HG03520 (cell line): ENCODE data around the gene RPA3.
"Not testable (repeated sequence)": the region's sequence is repeated elsewhere in the genome, so short reads cannot be mapped to it uniquely, and the experiment has no call there.

Source experiments
- ATAC-seq: cut with Tn5 transposase; IDR thresholded peaks from one replicate; pipeline ENCODE4 v1.9.1; 2021; ENCODE audit warnings: mild to moderate bottlenecking, moderate library complexity; ENCODE audit not compliant: unreplicated experiment

RPA3 gene

DNA sequence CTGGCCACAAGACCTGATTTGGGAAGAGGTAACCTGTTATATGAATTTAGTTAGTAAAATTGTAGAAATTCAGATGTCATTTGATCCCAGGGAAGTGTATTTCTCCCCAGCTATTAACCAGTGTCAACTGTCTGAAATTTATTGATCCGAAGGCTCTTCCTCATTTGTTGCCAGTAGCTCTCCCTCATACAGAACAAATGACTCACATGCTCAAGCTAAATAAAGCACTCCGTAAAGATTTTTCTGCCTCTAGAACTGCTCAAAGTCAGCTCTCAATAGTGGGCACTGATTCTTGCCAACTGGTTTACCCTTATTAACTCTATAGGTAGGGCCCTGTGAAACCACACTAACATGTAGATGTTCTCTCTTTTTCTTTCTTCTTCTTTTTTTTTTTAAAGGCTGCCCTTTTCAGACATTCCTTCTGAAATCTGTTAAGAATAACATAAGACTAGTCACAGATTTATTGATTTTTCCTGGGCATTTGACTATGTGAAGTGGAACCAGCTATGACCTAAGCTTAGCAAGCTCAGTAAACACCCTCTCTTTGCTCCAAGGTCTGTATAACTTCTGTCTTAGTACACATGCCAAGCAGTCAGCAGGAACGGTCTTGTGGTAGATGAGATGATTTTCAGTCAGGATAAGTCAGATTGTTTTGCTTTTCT, 21.8 kb downstream of the RPA3 start:
- no peak for ATAC-seq

DNA sequence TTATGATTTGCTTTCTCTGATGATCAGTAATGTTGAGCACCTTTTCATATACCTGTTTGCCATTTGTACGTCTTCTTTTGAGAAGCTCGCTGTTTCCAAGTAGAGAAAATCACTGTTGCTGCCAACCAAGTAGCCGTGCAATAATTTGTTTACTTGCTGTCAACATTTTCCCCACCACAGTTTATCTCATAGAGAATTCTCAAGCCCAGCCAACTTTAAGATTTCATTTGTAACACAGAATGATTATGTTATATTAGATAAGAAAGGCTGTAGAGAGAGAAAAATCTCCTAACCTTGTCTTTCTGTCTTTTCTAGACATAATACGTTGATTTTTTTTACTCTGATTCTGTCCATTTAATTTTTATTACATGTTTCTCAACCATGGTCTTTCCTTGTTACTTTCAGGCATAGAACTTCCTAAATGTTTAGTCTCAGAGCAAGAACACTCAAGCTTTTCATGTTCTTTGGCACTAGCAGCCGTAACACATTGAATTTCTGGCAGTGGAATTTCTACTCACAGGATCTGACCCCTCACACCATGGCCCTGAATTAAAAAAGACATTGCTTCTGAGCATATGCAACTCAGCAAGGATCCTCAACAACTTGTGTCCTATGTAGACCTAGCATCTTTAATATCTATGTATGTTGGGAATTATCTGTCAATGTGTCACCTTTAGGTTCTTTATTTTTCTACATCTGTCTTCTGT, 23.1 kb downstream of the RPA3 start:
- ATAC-seq: no peak

DNA sequence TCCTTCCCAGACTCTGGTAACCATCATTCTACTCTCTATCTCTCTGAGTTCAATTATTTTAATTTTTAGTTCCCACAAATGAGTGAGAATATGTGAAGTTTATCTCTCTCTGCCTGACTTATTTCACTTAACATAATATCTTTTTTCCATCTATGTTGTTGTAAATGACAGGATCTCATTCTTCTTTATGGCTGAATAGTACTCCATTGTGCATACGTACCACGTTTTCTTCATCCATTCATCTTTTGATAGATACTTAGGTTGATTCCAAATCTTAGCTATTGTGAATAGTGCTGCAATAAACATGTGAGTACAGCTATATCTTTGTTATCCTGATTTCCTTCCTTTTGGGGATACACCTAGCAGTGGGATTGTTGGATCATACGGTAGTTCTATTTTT, 23.9 kb downstream of the RPA3 start:
- ATAC-seq: no peak

DNA sequence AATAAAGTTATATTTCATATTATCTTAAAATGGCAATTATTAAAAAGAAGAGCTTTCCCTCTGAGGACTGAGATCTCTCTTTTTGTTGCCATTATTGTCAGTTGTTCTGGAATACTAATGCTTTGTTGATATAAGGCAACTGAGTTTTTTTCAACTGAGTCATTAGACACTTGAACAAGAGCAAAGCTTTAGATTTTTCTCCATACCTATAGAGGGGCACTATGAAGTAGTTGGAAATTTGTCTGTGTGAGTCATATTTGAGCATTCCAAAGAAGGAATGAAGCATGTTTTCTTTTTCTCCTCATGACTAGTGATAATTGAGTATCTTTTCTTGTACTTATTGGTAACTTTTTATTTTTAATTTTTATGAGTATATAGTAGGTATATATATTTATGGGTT, 24.5 kb downstream of the RPA3 start:
- no peak for ATAC-seq

DNA sequence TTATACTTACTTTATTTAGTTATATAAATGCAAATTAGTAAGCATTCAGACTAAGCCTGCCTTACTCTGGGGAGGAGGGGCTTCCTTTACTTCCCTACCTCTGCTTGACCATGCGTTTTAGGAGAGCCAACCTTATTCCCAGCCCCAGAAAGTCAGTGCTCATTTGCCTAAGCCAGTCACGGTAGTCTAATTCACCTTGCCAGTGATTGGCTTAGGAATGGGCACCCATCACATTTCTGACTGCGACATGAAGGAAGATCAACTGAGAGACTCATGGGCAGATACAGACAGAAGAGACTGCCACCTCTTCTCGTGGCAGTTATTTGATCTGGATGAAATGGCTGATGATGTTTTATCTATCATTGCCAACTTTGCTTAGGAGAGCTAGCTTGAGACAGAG, 29.5 kb downstream of the RPA3 start:
- ATAC-seq: no peak

DNA sequence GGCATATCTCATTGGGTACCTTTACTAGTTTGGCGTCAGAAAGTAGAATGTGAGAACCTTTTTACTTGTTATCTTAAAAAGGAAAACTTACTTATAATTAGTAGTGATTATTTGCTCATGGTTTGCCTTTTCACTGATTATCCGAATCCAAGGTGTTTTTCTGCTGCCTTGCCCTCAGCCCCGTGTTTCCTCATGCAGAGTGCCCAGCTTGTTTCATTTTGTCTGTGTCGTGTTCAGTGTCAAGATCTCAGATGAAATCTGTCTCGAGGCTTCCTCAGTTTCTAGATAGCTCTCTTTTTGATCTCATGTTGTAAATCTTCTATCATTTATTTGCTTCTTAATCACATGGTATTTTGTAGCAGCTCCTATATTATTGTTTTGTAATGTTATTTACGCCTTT, 30.1 kb downstream of the RPA3 start:
- no peak for ATAC-seq

DNA sequence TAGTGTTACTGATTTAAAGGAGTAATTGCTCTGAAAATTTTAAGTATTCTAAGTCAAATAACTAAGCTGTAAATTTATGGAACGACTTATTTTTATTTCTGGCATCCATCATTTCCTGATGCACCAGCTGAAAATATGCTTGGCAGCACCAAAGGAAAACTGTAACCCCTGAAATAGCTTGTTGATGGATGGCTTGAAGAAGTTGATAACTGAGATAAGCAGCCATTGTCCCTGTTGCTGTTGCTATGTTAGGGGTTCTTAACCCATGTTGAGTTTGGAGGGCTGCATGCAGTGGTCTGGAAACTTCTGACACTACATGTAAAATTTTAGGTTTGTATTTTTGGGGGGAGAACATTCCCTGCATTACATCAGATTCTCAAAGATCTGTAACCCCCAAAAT, 30.6 kb downstream of the RPA3 start:
- ATAC-seq: no peak

DNA sequence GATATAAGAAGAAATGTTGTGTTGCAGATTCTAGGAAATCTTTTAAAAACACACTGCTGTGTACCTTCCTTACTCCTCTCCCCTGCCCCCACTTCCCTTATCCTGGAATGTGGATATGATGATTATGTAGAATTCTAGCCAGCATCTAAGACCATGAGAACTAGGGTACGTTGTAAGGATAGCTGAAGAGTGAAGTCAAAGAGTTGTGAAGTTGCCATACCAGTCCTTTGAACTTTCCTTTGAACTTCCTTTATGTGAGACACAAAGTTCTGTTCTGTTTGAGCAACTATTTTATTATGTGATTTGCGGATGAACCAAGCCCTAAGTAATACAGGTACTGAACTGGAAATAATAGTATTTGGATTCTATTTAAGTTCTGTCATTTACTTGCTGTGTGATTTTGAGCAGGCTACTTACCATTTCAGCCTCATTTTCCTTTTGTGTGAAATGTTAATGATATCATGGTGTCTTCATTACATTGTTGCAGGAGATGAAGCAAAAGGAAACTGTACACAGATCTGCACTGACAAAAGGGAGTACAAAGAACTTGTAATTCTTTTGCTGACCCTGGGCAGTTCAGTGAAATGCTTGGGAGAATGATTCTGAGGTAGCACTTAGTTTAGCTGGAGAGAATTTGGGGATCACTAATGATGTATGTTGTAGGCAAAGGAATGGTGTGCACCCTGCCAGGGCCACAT, 31.4 kb downstream of the RPA3 start:
- ATAC-seq: no peak

DNA sequence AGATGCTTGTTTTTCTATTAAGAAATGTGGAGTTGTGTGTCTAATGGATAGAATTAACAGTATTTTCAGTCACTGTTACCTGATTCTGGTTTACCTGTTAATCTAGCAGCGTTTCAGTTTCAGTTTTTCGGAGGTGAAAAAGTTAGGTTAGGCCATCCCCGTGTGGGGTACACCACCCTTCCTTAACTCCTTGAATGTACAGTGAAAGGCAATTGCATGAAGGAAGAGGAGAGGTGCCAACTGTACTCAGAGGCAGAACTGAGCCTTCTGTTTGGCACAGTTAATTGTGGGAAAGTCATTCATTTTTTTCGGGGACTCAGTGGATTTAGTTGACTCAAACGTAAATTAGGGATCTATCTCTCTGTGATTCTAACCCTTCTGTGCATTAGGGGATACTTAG, 35.5 kb downstream of the RPA3 start:
- no peak for ATAC-seq

DNA sequence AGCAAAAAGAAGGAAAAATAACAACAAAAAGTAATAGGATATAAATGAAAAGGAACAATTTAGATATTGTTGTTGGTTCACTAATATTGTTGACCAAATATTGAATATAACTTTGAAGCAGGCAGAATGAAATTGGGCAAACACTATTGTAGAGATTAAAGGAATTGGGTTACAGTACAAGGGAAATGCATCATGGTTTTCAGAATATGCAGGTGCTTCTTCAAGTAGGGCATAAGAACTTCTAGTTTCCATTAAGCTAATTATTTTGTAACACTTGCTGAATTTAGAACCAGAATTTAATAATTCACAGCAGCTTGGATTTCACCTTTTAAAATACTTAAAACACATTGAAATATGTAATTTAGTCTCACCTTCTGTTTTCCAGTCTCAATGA, 36.5 kb downstream of the RPA3 start:
- ATAC-seq: no peak

DNA sequence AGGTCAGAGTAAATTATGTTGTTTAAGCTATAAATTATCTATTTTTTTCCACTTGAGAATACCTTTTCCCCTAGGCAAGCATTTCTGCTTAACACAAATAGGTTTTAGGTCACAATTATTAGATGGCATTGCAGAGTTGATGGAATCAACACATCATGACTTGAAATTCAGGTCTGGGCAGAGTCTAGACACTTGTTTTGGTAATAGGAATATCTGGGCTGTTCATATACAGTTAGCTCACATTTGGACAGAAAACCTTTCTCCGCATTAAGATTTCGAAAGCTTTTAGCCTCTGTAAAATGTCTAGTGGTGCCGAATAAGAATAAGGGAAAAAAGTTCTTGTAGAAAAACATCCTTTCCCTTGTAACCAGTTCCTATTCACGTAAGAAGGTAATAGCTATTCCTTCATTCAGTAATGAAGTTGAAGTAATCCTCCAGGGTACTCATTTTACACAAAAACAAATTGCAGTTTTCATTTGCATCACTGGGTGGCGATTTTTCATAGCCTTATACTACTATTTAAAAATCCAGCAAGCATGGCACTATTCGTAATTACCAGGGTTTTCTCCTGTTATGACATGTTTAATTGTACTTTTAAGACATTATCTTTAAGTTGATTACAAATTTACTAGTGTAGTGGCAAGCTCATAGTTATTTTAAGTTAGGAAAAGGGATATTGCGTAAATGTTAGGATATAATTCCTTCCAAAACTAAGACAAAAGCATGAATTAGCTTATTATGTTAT, 37.0 kb downstream of the RPA3 start:
- ATAC-seq: no peak

DNA sequence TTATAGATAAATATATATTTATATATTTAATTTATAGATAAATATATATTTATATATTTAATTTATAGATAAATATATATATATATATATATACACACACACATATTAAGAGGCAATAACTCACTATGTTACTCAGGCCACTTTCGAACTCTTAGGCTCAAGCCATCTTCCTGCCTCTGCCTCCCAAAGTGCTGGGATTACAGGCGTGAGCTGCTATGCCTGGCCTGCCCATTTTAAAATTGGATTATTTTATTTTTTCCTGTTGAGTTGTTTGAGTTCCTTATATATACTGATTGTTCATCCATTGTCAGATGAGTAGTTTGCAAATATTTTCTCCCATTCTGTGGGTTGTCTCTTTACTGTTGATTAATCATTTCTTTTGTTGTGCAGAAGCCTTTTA, 38.8 kb downstream of the RPA3 start:
- ATAC-seq: not testable (repeated sequence)

DNA sequence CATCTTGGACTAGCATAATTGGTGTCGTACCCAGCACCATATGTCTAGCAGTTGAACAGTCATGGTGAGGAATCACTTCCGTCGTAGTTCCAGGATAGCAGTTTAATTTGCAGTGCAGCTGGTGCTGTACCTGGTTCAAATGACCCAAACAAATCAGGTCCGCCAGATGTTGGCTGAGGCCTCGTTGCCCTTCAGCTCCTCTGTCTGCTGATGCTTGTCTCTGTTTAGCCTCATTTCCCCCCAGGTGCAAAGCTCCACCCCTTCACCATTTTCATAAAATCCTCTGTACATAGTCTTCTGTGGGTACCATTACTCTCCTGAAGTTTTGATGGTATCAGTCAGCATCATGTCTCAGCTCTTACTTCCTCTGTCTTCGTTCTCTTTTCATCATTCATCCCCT, 42.7 kb downstream of the RPA3 start:
- no peak for ATAC-seq

DNA sequence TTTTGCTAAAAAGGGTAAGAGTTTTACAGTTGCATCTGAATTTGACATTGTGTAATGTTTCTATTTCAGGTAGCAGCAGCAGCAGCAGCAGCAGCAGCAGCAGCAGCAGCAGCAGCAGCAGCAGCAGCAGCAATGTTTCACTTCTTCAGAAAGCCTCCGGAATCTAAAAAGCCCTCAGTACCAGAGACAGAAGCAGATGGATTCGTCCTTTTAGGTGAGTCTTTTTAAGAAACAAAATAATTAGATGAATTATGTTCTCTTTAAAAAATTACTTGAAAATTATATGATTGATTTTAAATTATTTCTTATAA, 45.2 kb downstream of the RPA3 start:
- ATAC-seq: no peak

DNA sequence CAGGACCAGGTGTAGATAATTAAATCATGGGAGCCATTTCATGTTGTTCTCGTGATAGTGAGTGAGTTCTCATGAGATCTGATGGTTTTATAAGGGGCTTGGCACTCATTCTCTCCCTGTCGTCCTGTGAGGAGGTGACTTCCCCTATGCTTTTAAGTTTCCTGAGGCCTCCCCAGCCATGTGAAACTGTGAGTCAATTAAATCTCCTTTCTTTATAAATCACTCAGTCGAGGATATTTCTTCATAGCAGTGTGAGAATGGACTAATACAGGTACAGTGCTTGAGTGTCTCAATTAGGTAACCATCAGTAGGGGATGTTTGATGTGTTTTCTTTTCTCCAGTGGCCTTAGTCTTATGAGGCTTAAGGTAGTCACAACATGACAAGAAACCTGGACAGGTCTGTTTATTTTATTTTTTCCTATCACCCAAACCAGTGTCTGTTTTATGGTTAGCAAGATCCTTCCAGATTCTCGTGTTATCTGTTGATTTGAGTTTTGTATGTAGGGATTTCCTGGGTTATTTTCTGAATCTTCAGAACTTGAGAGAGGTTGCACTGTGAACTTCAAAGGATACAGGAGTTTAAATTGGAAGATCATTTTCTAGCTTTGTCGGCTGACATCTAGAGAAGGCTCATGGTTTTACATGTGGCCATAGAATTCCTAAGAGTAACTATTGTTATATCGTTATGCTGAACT, 45.7 kb downstream of the RPA3 start:
- no peak for ATAC-seq

DNA sequence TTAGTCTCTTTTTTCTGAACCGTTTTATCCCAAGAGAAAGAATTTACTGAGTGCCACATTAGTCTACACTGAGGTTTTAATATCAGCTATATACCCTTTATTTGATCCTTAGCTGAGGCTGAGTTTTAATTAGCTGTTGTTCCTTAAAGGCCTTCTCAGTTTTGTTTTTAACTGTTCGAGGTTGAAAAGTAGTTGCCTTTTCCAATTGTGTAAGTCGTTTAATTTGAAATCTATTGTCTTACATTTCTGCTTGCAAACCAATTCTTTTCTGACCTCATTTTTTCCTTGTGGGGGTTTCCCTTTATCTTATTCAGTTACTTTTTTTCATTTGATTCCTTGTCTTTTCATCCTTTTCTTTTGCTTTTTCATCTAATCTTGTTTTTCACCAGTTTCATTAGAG, 47.0 kb downstream of the RPA3 start:
- no peak for ATAC-seq

DNA sequence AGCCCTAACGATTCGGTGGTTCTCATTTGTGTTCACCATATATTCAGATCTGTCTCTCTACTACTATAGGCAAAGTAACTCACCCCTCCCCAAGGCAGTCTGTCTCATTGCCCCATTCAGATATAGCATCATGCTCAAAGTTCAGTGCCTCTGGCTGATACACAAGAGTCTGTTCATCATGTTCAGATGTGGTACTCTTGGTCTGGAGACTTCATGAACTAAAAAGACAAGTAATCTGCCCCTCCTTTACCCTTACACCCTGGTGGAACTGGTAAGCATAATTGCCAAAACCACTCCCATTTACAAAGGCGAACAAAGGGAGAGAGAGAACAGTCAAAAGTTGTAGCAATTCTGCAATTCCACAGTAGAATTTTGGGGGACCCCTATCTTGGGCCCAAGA, 47.9 kb downstream of the RPA3 start:
- ATAC-seq: no peak

DNA sequence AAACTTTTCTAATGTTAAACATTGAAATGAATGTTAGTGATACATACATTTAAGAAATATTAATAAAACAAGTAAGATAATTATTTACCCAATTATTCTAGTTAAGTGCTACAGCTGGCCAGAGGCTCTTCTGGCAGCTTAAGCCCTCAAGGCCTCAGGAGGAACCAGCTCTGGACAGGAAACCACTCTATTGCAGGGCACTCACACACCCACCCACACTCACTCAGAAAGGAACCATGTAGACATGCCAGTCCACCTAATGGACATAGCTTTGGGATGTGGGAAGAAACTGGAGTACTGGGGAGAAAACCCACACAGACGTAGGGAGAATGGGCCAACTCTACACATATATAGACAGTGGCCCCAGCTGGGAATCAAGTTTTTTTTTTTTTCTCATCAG, 49.7 kb downstream of the RPA3 start:
- no peak for ATAC-seq

DNA sequence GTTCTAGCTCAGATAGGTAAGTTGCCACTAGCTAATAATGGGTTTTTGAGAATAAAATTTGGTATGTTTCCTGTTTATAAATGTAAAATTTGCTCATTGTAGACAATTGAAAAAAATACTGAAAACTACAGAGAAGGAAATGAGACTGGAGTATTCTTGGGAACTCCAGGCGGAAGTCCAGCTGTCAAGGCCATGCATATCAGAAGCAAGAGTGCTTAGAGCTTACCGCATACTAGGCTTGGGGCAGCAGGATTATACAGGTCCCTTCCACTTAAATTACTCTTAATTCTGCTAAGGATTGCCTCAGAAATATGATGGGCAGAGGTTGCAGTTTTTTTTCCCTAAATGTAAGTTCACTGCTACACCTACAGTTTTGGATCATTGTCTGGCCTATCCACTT, 51.2 kb downstream of the RPA3 start:
- ATAC-seq: no peak

DNA sequence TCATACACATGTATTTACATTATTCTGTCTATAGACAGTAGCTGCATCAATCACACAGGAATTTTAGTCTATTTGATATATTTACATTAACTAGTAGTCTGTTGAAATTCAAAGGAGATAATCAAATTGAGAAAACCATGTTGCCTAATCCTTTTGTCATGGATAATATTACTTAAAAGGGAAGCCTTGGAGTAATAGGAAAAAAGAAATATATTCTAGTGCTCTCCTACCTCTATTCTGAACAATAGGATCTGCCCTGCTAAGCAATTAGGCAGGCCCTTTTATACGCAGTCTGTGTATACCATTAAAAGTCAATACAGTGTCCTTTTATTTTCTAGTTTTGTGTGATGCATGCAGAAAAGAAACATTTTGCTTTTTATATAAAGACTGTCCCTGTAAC, 53.4 kb downstream of the RPA3 start:
- no peak for ATAC-seq

DNA sequence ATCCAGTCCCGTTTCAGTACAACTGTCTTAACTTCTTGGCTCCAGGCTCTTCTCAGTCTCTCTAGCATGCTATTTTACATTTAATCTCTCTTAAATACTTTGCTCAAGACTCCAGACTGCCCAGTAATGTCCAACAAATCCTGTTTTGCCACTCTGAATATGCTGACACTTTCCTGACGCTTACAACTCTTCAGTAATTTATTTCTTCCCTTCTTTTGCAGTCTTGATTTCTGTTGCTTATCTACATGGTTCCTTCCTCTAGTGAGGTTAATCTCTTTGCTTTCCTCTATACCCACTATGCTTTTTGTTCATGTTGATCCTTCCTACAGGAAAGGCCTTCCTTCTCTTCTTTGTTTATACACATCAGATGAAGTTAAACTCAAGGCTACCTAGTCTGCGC, 54.1 kb downstream of the RPA3 start:
- ATAC-seq: no peak
